ENCODE measurements around the gene BCKDHB.

The BCKDHB gene

GRCh38 chr6:80321011-80321410 is 214.5 kb downstream of the BCKDHB start:
- 80% methylated on average over 1 of the region's 2 CpGs; no CpG with 5 or more reads in 1 of the 2 experiments for WGBS, 2 experiments (ENCODE audit: insufficient coverage in 2 of 2)
- H3K9me3 ChIP-seq (ENCODE audit: control insufficient read depth, low read length): no peaks in the 10 kb centered on the region
- H3K27ac ChIP-seq (ENCODE audit: low read depth, low read length, severe bottlenecking): no peak overlapping the region
- no peak overlapping the region for H3K4me3 ChIP-seq (ENCODE audit: extremely low read depth, insufficient read depth, low read length, poor library complexity, severe bottlenecking)
- H3K4me1 ChIP-seq (ENCODE audit: control insufficient read depth, insufficient read depth, low read length, poor library complexity, severe bottlenecking): no peaks in the 10 kb centered on the region
- no peaks in the 10 kb centered on the region for H3K36me3 ChIP-seq (ENCODE audit: control insufficient read depth, insufficient read depth, low read length)

- no peak overlapping the region for H3K27ac ChIP-seq (ENCODE audit: low read depth, low read length, severe bottlenecking)
- H3K4me1 ChIP-seq (ENCODE audit: control insufficient read depth, insufficient read depth, low read length, poor library complexity, severe bottlenecking): no peaks in the 10 kb centered on the region
- H3K36me3 ChIP-seq (ENCODE audit: control insufficient read depth, insufficient read depth, low read length): no peaks in the 10 kb centered on the region
- no peak overlapping the region for H3K4me3 ChIP-seq (ENCODE audit: extremely low read depth, insufficient read depth, low read length, poor library complexity, severe bottlenecking)
- H3K9me3 ChIP-seq (ENCODE audit: control insufficient read depth, low read length): no peaks in the 10 kb centered on the region
- WGBS, 2 experiments (ENCODE audit: insufficient coverage in 2 of 2): 100% methylated on average over 1 to 2 of the region's 3 CpGs
These were observed 219.3 kb downstream of the BCKDHB start for GRCh38 chr6:80325742-80326141.

GRCh38 chr6:80328652-80329051 is 222.2 kb downstream of the BCKDHB start:
- Histone ChIP-seq H3K4me3 (ENCODE audit: extremely low read depth, insufficient read depth, low read length, poor library complexity, severe bottlenecking) (no peak overlapping the region), H3K36me3 (ENCODE audit: control insufficient read depth, insufficient read depth, low read length) (no peaks in the 10 kb centered on the region), H3K27ac (ENCODE audit: low read depth, low read length, severe bottlenecking) (no peak overlapping the region), H3K4me1 (ENCODE audit: control insufficient read depth, insufficient read depth, low read length, poor library complexity, severe bottlenecking) (no peaks in the 10 kb centered on the region), H3K9me3 (ENCODE audit: control insufficient read depth, low read length) (no peaks in the 10 kb centered on the region)
- no CpG with 5 or more reads among the region's 1 CpG for WGBS, 2 experiments (ENCODE audit: insufficient coverage in 2 of 2)

- Histone ChIP-seq H3K4me3 (ENCODE audit: extremely low read depth, insufficient read depth, low read length, poor library complexity, severe bottlenecking) (no peak overlapping the region), H3K27ac (ENCODE audit: low read depth, low read length, severe bottlenecking) (no peak overlapping the region), H3K9me3 (ENCODE audit: control insufficient read depth, low read length) (no peaks in the 10 kb centered on the region), H3K4me1 (ENCODE audit: control insufficient read depth, insufficient read depth, low read length, poor library complexity, severe bottlenecking) (no peaks in the 10 kb centered on the region), H3K36me3 (ENCODE audit: control insufficient read depth, insufficient read depth, low read length) (no peaks in the 10 kb centered on the region)
These were observed 223.0 kb downstream of the BCKDHB start for GRCh38 chr6:80329496-80329895.

- H3K4me1 ChIP-seq (ENCODE audit: control insufficient read depth, insufficient read depth, low read length, poor library complexity, severe bottlenecking): peaks cover 3% of the 10 kb centered on the region
- WGBS, 2 experiments (ENCODE audit: insufficient coverage in 2 of 2): 30 to 36% methylated on average over 2 of the region's 3 CpGs
- H3K36me3 ChIP-seq (ENCODE audit: control insufficient read depth, insufficient read depth, low read length): no peaks in the 10 kb centered on the region
- H3K4me3 ChIP-seq (ENCODE audit: extremely low read depth, insufficient read depth, low read length, poor library complexity, severe bottlenecking): no peak overlapping the region
- no peak overlapping the region for H3K27ac ChIP-seq (ENCODE audit: low read depth, low read length, severe bottlenecking)
- no peaks in the 10 kb centered on the region for H3K9me3 ChIP-seq (ENCODE audit: control insufficient read depth, low read length)
These were observed 224.5 kb downstream of the BCKDHB start for GRCh38 chr6:80330961-80331360.

GRCh38 chr6:80331522-80331921 is 225.1 kb downstream of the BCKDHB start:
- H3K4me1 ChIP-seq (ENCODE audit: control insufficient read depth, insufficient read depth, low read length, poor library complexity, severe bottlenecking): peaks cover 3% of the 10 kb centered on the region
- H3K36me3 ChIP-seq (ENCODE audit: control insufficient read depth, insufficient read depth, low read length): no peaks in the 10 kb centered on the region
- H3K4me3 ChIP-seq (ENCODE audit: extremely low read depth, insufficient read depth, low read length, poor library complexity, severe bottlenecking): no peak overlapping the region
- no peaks in the 10 kb centered on the region for H3K9me3 ChIP-seq (ENCODE audit: control insufficient read depth, low read length)
- no peak overlapping the region for H3K27ac ChIP-seq (ENCODE audit: low read depth, low read length, severe bottlenecking)
- 35 to 62% methylated on average over 2 of the region's 2 CpGs for WGBS, 2 experiments (ENCODE audit: insufficient coverage in 2 of 2)

- H3K36me3 ChIP-seq (ENCODE audit: control insufficient read depth, insufficient read depth, low read length): no peaks in the 10 kb centered on the region
These were observed 225.5 kb downstream of the BCKDHB start for GRCh38 chr6:80331974-80332373.

GRCh38 chr6:80333342-80333741 is 226.9 kb downstream of the BCKDHB start:
- peaks cover 3% of the 10 kb centered on the region for H3K4me1 ChIP-seq (ENCODE audit: control insufficient read depth, insufficient read depth, low read length, poor library complexity, severe bottlenecking)
- no peaks in the 10 kb centered on the region for H3K9me3 ChIP-seq (ENCODE audit: control insufficient read depth, low read length)
- H3K27ac ChIP-seq (ENCODE audit: low read depth, low read length, severe bottlenecking): no peak overlapping the region
- WGBS, 2 experiments (ENCODE audit: insufficient coverage in 2 of 2): no CpG with 5 or more reads among the region's 3 CpGs
- no peak overlapping the region for H3K4me3 ChIP-seq (ENCODE audit: extremely low read depth, insufficient read depth, low read length, poor library complexity, severe bottlenecking)
- H3K36me3 ChIP-seq (ENCODE audit: control insufficient read depth, insufficient read depth, low read length): no peaks in the 10 kb centered on the region

More at GRCh38 chr6:80331974-80332373, 225.5 kb downstream of the BCKDHB start:
- Histone ChIP-seq H3K9me3 (ENCODE audit: control insufficient read depth, low read length) (no peaks in the 10 kb centered on the region), H3K4me3 (ENCODE audit: extremely low read depth, insufficient read depth, low read length, poor library complexity, severe bottlenecking) (no peak overlapping the region), H3K27ac (ENCODE audit: low read depth, low read length, severe bottlenecking) (no peak overlapping the region), H3K4me1 (ENCODE audit: control insufficient read depth, insufficient read depth, low read length, poor library complexity, severe bottlenecking) (peaks cover 3% of the 10 kb centered on the region)
- WGBS, 2 experiments (ENCODE audit: insufficient coverage in 2 of 2): 100% methylated on average over 1 of the region's 3 CpGs; no CpG with 5 or more reads in 1 of the 2 experiments

GRCh38 chr6:80335121-80335531 is 228.7 kb downstream of the BCKDHB start:
- H3K9me3 ChIP-seq (ENCODE audit: control insufficient read depth, low read length): no peaks in the 10 kb centered on the region
- no peak overlapping the region for H3K4me3 ChIP-seq (ENCODE audit: extremely low read depth, insufficient read depth, low read length, poor library complexity, severe bottlenecking)
- H3K36me3 ChIP-seq (ENCODE audit: control insufficient read depth, insufficient read depth, low read length): no peaks in the 10 kb centered on the region
- WGBS, 2 experiments (ENCODE audit: insufficient coverage in 2 of 2): 36 to 38% methylated on average over 1 to 2 of the region's 6 CpGs
- H3K4me1 ChIP-seq (ENCODE audit: control insufficient read depth, insufficient read depth, low read length, poor library complexity, severe bottlenecking): peaks cover 3% of the 10 kb centered on the region
- H3K27ac ChIP-seq (ENCODE audit: low read depth, low read length, severe bottlenecking): peak overlapping the region; percentile 31

GRCh38 chr6:80336911-80337310 is 230.4 kb downstream of the BCKDHB start:
- Histone ChIP-seq H3K4me1 (ENCODE audit: control insufficient read depth, insufficient read depth, low read length, poor library complexity, severe bottlenecking) (peaks cover 3% of the 10 kb centered on the region), H3K27ac (ENCODE audit: low read depth, low read length, severe bottlenecking) (no peak overlapping the region), H3K9me3 (ENCODE audit: control insufficient read depth, low read length) (no peaks in the 10 kb centered on the region), H3K36me3 (ENCODE audit: control insufficient read depth, insufficient read depth, low read length) (no peaks in the 10 kb centered on the region), H3K4me3 (ENCODE audit: extremely low read depth, insufficient read depth, low read length, poor library complexity, severe bottlenecking) (no peak overlapping the region)
- WGBS, 2 experiments (ENCODE audit: insufficient coverage in 2 of 2): no CpG with 5 or more reads among the region's 2 CpGs

- no peak overlapping the region for H3K27ac ChIP-seq (ENCODE audit: low read depth, low read length, severe bottlenecking)
- no peaks in the 10 kb centered on the region for H3K9me3 ChIP-seq (ENCODE audit: control insufficient read depth, low read length)
- peaks cover 3% of the 10 kb centered on the region for H3K4me1 ChIP-seq (ENCODE audit: control insufficient read depth, insufficient read depth, low read length, poor library complexity, severe bottlenecking)
- no peaks in the 10 kb centered on the region for H3K36me3 ChIP-seq (ENCODE audit: control insufficient read depth, insufficient read depth, low read length)
- WGBS, 2 experiments (ENCODE audit: insufficient coverage in 2 of 2): 7 to 12% methylated on average over 3 to 6 of the region's 12 CpGs
- no peak overlapping the region for H3K4me3 ChIP-seq (ENCODE audit: extremely low read depth, insufficient read depth, low read length, poor library complexity, severe bottlenecking)
These were observed 231.8 kb downstream of the BCKDHB start for GRCh38 chr6:80338201-80338836.

Data from mesodermal cell (in vitro differentiated cells).